OCI-LY7 (cell line): ENCODE data around the gene TESK1.

Experiments
- EZH2phosphoT487 ChIP-seq: fragments of 200-600 bp; sonication (generic); IDR thresholded peaks from 2 replicates; pipeline ENCODE4 v1.6.1; 2018; ENCODE audit warnings: low read depth, borderline replicate concordance, mild to moderate bottlenecking, mixed run types, antibody characterized with exemption, low read length, moderate library complexity, mixed read lengths
- TF ChIP-seq, protein P1 (sequence below): fragments of 200-600 bp; sonication (generic); conservative IDR thresholded peaks from 2 replicates; pipeline ENCODE4 v1.5.1; 2014; ENCODE audit warnings: mild to moderate bottlenecking, antibody characterized with exemption, low read length, moderate library complexity, mixed read lengths

DNA sequence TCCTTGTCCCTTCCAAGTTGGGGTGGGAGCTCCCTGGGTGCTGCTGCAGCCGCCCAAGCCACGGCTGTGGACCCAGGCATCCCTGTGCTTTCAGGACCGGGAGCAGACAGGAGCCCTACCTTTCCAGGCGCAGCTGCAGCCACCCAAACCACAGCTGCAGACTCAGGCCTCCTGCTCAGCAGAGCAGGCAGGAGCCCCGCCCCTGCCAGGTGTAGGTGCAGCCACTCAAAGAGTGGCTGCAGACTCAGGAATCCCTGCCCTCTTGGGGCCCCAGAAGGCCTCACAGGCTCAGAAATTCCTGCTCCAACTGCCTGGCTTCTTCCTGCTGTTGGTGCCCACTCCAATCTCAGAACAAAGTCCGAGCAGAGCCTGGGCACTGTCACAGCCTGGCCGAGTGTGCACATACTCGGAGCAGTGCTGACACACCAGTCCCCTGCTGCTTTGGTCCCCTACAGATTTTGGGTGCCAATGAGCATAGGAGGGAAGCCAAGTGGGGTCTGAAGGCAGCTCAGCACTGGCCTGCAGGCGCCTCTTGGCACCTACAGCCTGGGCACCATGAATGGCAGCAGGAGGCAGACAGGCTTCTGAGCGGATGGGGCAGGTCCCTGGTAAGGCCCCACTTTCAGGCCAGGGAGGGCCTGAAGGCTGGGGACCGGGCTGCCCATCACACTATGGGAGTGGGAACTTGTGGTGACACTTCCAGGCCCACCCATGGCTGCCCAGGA, 6.0 kb upstream of the TESK1 start:
- TF ChIP-seq, protein P1, sequence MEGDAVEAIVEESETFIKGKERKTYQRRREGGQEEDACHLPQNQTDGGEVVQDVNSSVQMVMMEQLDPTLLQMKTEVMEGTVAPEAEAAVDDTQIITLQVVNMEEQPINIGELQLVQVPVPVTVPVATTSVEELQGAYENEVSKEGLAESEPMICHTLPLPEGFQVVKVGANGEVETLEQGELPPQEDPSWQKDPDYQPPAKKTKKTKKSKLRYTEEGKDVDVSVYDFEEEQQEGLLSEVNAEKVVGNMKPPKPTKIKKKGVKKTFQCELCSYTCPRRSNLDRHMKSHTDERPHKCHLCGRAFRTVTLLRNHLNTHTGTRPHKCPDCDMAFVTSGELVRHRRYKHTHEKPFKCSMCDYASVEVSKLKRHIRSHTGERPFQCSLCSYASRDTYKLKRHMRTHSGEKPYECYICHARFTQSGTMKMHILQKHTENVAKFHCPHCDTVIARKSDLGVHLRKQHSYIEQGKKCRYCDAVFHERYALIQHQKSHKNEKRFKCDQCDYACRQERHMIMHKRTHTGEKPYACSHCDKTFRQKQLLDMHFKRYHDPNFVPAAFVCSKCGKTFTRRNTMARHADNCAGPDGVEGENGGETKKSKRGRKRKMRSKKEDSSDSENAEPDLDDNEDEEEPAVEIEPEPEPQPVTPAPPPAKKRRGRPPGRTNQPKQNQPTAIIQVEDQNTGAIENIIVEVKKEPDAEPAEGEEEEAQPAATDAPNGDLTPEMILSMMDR: no peak
- no peak for TF ChIP-seq EZH2phosphoT487
